Measurements from ENCODE around the gene RPS6KA4. TPM values are rescaled to one million over a fixed set of nuclear protein-coding genes. Genes with fewer than 3 reads are reported as not detected.

RPS6KA4 gene
- total RNA-seq, 1 donor from 2014 or later, result 42.4 TPM

DNA sequence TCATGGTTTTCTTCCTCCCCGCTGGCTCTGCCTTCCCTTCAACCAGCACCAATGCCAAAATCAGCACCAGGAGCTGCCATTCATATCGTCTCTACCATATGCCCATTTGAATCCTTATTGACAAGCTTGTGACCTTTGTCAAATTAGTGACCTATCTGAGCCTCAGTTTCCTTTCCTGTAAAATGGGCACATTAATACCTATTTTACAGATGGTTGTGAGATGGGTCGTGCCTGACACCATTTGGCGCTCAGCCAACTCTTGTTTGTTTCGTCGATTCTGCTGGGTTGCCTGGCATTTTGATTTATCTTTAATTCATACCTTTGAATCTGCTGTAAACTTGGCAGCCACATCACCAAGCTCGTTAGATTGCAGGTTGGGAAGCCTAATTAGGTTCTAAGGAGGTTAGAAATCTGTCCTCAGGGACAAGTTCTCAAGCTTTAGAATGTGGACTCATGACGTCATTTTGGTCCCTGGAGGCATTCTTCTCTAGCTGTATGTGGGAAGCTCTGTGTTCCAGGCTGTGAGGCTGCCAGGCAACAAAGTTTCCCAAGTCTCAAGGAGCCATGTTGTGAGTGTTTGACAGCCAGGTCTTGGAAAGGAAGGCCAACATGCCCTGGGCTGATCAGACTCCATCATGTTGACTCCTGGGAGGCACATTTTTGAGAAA lies 61.0 kb downstream of the RPS6KA4 start:
- Histone ChIP-seq H3K27ac (no peak overlapping the region), H3K4me3 (no peak overlapping the region), H3K9me3 (no peaks in the 10 kb centered on the region), H3K36me3 (no peaks in the 10 kb centered on the region), H3K4me1 (no peaks in the 10 kb centered on the region), H3K27me3 (no peaks in the 10 kb centered on the region)
- ATAC-seq, result no peak
- DNase-seq, result no peak
- TF ChIP-seq, protein P1, sequence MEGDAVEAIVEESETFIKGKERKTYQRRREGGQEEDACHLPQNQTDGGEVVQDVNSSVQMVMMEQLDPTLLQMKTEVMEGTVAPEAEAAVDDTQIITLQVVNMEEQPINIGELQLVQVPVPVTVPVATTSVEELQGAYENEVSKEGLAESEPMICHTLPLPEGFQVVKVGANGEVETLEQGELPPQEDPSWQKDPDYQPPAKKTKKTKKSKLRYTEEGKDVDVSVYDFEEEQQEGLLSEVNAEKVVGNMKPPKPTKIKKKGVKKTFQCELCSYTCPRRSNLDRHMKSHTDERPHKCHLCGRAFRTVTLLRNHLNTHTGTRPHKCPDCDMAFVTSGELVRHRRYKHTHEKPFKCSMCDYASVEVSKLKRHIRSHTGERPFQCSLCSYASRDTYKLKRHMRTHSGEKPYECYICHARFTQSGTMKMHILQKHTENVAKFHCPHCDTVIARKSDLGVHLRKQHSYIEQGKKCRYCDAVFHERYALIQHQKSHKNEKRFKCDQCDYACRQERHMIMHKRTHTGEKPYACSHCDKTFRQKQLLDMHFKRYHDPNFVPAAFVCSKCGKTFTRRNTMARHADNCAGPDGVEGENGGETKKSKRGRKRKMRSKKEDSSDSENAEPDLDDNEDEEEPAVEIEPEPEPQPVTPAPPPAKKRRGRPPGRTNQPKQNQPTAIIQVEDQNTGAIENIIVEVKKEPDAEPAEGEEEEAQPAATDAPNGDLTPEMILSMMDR (IDR thresholded peaks at IDR 0.05), result no peak
- intact Hi-C loops (cut with DNase I), result no loop called here

Small RNAs within 50 kb of the gene (microRNA-seq; reads per million reads assigned to microRNA genes)
- gene MIR1237 (ENCODE audit: borderline microRNAs expressed) (1.2 reads per million), gene MIR7155 (ENCODE audit: borderline microRNAs expressed) (not detected)

Other genes with a start within 250 kb of the RPS6KA4 start
- 15.8 TPM for gene MACROD1, start 193.0 kb upstream of the RPS6KA4 start, total RNA-seq
- 110 TPM for gene STIP1, start 173.0 kb upstream of the RPS6KA4 start, total RNA-seq
- 73.1 TPM for gene FERMT3, start 152.4 kb upstream of the RPS6KA4 start, total RNA-seq
- gene TRPT1, start 133.0 kb upstream of the RPS6KA4 start, total RNA-seq, result 22.4 TPM
- gene NUDT22, start 132.9 kb upstream of the RPS6KA4 start, total RNA-seq, result 47.8 TPM
- 36.4 TPM for gene DNAJC4, start 128.6 kb upstream of the RPS6KA4 start, total RNA-seq
- 172 TPM for gene VEGFB, start 124.6 kb upstream of the RPS6KA4 start, total RNA-seq
- gene FKBP2, start 118.1 kb upstream of the RPS6KA4 start, total RNA-seq, result 53.9 TPM
- gene PPP1R14B, start 112.2 kb upstream of the RPS6KA4 start, total RNA-seq, result 76.5 TPM
- gene PLCB3, start 107.6 kb upstream of the RPS6KA4 start, total RNA-seq, result 32.4 TPM
- 58.9 TPM for gene BAD, start 74.5 kb upstream of the RPS6KA4 start, total RNA-seq
- 38.6 TPM for gene GPR137, start 73.3 kb upstream of the RPS6KA4 start, total RNA-seq
- not detected for gene KCNK4, start 67.9 kb upstream of the RPS6KA4 start, total RNA-seq
- gene CATSPERZ, start 58.8 kb upstream of the RPS6KA4 start, total RNA-seq, result not detected
- 51.9 TPM for gene ESRRA, start 53.6 kb upstream of the RPS6KA4 start, total RNA-seq
- gene TRMT112, start 41.6 kb upstream of the RPS6KA4 start, total RNA-seq, result 168 TPM
- 176 TPM for gene PRDX5, start 41.0 kb upstream of the RPS6KA4 start, total RNA-seq
- 20.7 TPM for gene CCDC88B, start 19.0 kb upstream of the RPS6KA4 start, total RNA-seq
- not detected for gene SLC22A11, start 196.8 kb downstream of the RPS6KA4 start, total RNA-seq
- not detected for gene SLC22A12, start 232.1 kb downstream of the RPS6KA4 start, total RNA-seq